Activated T-cell treated with anti-CD3 and anti-CD28 coated beads, Interleukin-2, amount 50 U/mL, for 24 hours (primary cell): Measurements from ENCODE around the gene KPNA6.
"Not testable (repeated sequence)": the region's sequence is repeated elsewhere in the genome, so short reads cannot be mapped to it uniquely, and the experiment has no call there.

Experiments
- DNase-seq: peaks from one replicate; pipeline ENCODE4 v3.0.0-alpha.2; 2020
- H3K27ac Mint-ChIP-seq: 2 replicates; pipeline ENCODE4 v1.8.0; 2020; ENCODE audit warnings: mild to moderate bottlenecking, mixed read lengths
- H3K27me3 Mint-ChIP-seq: 2 replicates; pipeline ENCODE4 v1.8.0; 2020; ENCODE audit warnings: mixed read lengths
- H3K36me3 Mint-ChIP-seq: 2 replicates; pipeline ENCODE4 v1.8.0; 2020; ENCODE audit warnings: low read depth, mixed read lengths
- H3K4me1 Mint-ChIP-seq: 2 replicates; pipeline ENCODE4 v1.8.0; 2020; ENCODE audit warnings: low read depth, mixed read lengths
- H3K4me3 Mint-ChIP-seq: 2 replicates; pipeline ENCODE4 v1.8.0; 2020; ENCODE audit warnings: mild to moderate bottlenecking, moderate library complexity, mixed read lengths
- H3K9me3 Mint-ChIP-seq: 2 replicates; pipeline ENCODE4 v1.8.0; 2020; ENCODE audit warnings: mixed read lengths

KPNA6 gene

DNA sequence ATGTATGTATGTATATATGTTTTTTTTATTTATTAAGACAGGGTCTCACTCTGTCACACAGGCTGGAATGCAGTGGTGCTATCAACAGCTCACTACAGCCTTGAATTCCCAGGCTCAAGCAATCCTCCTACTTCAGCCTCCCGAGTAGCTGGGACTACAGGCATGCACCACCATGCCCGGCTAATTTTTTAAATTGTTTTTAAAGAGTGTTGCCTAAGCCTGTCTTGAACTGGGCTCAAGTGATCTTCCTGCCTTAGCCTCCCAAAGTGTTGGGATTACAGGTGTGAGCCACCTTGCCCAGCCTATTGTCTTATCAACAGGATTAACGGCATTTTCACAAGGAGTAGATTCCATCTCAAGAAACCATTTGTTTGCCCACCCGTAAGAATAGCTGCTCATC lies 5.6 kb downstream of the KPNA6 start:
- Mint-ChIP-seq H3K4me1 (peaks cover 71% of the 10 kb centered on the region), H3K27ac (peak overlapping the region; percentile 62), H3K36me3 (peaks cover 63% of the 10 kb centered on the region)
- not testable (repeated sequence) for H3K9me3 Mint-ChIP-seq, DNase-seq, H3K4me3 Mint-ChIP-seq, H3K27me3 Mint-ChIP-seq

DNA sequence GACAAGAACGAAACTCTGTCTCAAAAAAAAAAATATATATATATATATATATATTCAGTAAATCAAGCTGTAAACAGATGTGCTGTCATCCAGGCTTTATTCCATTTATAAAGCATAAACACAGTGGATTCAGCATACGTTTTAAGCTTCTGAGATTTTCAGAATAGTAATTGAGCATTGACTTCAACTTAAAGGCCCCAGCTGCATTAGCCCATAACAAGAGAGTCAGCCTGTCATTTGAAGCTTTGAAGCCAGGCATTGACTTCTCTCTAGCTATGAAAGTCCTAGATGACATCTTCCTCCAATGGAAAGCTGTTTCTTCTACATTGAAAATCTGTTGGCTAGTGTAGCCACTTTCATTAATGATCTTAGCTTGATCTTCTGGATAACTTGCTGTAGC lies 6.6 kb downstream of the KPNA6 start:
- H3K27ac Mint-ChIP-seq: no peak overlapping the region
- peaks cover 57% of the 10 kb centered on the region for H3K36me3 Mint-ChIP-seq
- H3K27me3 Mint-ChIP-seq: no peaks in the 10 kb centered on the region
- no peak for DNase-seq
- H3K9me3 Mint-ChIP-seq: no peaks in the 10 kb centered on the region
- H3K4me3 Mint-ChIP-seq: no peak overlapping the region
- H3K4me1 Mint-ChIP-seq: peaks cover 73% of the 10 kb centered on the region

DNA sequence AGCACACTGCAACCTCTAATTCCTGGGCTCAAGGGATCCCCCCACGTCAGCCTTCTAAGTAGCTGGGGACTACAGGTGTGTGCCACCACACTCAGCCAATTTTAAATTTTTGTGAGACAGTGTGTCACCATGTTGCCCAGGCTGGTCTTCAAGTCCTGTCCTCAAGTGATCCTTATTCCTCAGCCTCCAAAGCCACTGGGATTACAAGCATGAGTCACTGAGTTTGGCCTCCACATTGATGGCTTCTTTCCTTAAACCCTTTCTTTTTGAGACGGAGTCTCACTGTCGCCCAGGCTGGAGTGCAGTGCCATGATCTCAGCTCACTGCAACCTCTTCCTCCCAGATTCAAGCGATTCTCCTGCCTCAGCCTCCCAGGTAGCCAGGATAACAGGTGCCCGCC lies 7.6 kb downstream of the KPNA6 start:
- peaks cover 52% of the 10 kb centered on the region for H3K36me3 Mint-ChIP-seq

DNA sequence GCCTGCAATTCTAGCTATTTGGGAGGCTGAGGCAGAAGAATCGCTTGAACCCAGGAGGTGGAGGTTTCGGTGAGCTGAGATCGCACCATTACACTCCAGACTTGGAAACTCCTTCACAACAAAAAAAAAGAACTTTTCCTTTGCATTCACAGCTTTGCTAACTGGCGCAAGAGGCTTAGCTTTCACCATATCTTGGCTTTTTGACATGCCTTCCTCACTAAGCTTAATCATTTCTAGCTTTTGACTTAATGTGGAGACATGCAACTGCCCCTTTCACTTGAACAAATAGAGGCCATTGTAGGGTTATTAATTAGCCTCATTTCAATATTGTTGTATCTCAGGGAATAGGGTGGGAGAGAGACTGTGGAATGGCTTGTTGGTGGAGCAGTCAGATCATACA lies 8.7 kb downstream of the KPNA6 start:
- Mint-ChIP-seq H3K36me3 (peaks cover 51% of the 10 kb centered on the region), H3K9me3 (no peaks in the 10 kb centered on the region), H3K27ac (no peak overlapping the region), H3K27me3 (no peaks in the 10 kb centered on the region), H3K4me1 (peaks cover 66% of the 10 kb centered on the region), H3K4me3 (no peak overlapping the region)
- no peak for DNase-seq

More for the DNA sequence above, 7.6 kb downstream of the KPNA6 start:
- no peaks in the 10 kb centered on the region for H3K27me3 Mint-ChIP-seq
- DNase-seq: no peak
- H3K9me3 Mint-ChIP-seq: no peaks in the 10 kb centered on the region
- H3K27ac Mint-ChIP-seq: no peak overlapping the region
- H3K4me3 Mint-ChIP-seq: no peak overlapping the region
- peaks cover 66% of the 10 kb centered on the region for H3K4me1 Mint-ChIP-seq

DNA sequence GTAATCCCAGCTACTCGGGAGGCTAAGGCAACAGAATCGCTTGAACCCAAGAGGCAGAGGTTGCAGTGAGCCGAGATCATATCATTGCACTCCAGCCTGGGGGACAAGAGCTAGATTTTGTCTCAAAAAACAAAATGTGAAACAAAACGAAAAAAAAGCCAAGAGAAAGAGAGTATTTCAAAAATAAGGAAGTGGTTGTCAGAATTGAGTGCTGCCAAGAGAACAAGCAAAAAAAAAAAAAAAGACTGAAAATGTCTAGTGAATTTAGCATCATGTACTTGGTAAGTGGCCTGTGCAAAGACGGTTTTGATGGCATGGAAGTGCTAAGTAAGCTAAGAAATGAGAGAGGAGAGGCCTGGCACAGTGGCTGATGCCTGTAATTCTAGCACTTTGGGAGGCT lies 14.3 kb downstream of the KPNA6 start:
- H3K27ac Mint-ChIP-seq: peak overlapping the region; percentile 63
- H3K4me1 Mint-ChIP-seq: peaks cover 55% of the 10 kb centered on the region
- no peak overlapping the region for H3K4me3 Mint-ChIP-seq
- no peak for DNase-seq
- H3K27me3 Mint-ChIP-seq: no peaks in the 10 kb centered on the region
- H3K36me3 Mint-ChIP-seq: peaks cover 42% of the 10 kb centered on the region
- no peaks in the 10 kb centered on the region for H3K9me3 Mint-ChIP-seq

DNA sequence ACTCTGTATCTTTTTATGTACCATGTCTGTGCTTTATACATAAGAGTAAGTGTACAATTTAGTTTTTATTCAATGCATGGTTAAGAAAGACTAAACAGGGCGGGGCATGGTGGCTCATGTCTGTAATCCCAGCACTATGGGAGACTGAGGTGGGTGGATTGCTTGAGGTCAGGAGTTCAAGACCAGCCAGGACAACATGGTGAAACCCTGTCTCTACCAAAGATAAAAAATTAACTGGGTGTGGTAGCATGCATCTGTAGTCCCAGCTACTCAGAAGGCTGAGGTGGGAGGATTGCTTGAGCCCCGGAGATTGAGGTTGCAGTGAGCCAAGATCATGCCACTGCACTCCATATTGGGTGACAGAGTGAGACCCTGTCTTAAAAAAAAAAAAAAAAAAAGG lies 15.5 kb downstream of the KPNA6 start:
- not testable (repeated sequence) for DNase-seq, H3K27ac Mint-ChIP-seq, H3K4me3 Mint-ChIP-seq, H3K9me3 Mint-ChIP-seq, H3K27me3 Mint-ChIP-seq
- Mint-ChIP-seq H3K4me1 (peaks cover 58% of the 10 kb centered on the region), H3K36me3 (peaks cover 42% of the 10 kb centered on the region)

DNA sequence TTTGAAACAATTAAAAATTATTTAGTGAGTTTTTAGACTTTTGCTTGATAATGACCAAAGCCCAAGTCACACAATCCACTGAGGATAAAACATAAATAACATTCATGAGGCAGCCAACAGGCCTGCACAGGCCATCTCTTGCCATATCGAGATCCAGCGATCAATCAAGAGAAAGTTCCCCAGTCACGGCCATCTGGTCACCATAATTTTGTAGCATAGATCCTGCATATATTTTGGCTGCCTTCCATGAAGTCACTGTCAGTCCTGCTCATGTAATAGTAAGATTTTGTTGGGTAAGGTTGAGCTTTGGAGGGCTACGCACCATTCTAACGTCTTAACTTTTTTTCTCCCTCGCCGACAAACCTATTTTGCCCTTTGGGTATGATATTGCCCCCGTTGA lies 17.5 kb downstream of the KPNA6 start:
- Mint-ChIP-seq H3K4me1 (peaks cover 64% of the 10 kb centered on the region), H3K4me3 (no peak overlapping the region), H3K36me3 (peaks cover 56% of the 10 kb centered on the region), H3K27me3 (no peaks in the 10 kb centered on the region), H3K9me3 (no peaks in the 10 kb centered on the region), H3K27ac (no peak overlapping the region)
- DNase-seq: no peak

DNA sequence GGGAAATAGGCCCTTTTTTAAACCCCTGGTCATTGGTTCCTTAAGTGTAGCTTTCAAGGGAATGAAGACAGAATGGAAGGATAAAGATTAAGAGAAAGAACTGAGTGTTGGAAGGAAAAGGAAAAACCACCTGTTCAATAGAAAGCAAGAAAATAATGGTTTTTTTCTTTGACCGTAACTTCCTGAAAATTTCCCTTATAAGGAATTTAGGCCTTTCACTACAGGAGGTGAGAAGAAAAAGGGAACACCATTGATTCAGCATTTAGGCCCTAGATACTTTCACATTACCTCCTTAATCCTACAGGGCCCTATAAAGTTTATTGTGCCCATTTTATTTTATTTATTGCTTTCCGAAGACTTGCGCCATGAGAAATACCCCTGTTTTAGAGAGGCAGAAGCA lies 18.9 kb downstream of the KPNA6 start:
- peaks cover 57% of the 10 kb centered on the region for H3K36me3 Mint-ChIP-seq
- no peak overlapping the region for H3K4me3 Mint-ChIP-seq
- peaks cover 52% of the 10 kb centered on the region for H3K4me1 Mint-ChIP-seq
- DNase-seq: no peak
- H3K27ac Mint-ChIP-seq: peak overlapping the region; percentile 55
- H3K9me3 Mint-ChIP-seq: no peaks in the 10 kb centered on the region
- no peaks in the 10 kb centered on the region for H3K27me3 Mint-ChIP-seq

DNA sequence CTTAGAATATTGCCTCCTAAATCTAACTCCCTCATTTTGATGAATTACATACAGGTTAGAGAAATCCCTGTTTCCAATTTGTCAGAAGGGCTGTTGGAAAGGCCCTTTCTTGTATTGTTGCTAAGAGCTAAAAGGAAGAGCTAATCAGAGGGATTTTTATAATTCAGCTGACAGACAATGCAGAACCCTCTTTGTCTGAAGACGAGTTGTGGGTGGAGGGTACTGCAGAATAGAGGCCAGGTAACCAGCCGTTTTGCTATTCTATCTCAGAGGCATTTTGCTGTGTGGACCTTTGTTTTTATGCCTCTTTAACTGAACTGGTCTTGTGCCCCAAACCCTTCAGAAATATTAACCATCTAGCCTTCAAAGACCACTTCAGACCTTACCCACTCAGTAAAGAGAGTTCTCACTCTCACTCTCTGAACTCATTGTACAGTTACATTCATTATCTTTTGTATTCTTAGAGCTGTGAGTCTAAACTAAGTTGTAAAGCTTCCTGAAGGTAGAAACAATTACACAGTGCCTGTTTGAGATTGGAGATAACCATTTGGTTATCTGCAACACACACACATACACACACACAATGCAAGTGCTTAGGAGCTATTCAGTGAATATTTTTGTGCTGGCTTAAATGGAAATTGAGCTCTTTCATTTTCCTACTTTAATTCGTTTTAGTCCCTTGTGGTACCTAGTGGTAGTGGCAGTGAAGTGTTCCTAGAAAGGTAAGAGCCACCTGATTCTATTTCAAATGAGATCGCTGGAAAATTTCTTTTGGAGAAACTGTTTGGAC lies 19.7 kb downstream of the KPNA6 start:
- H3K4me3 Mint-ChIP-seq: no peak overlapping the region

DNA sequence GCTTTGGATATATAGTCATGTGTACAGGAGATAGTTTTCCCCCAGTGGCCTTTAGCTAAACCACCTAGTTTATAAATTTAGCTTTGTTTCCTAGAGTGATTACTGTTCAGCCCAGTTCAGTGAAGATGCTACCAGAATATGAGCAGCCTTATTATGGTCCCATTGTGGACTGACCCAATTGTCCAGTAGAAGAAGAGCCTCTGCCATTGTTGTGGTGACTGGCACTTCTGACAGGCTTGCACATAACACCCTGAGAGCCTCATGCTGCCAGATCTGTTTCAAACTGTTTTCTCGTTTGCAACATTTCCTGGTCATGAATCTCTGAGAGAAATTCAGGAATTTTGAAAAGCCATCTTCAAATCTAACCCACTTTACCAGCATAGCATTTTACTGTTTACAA lies 20.6 kb downstream of the KPNA6 start:
- Mint-ChIP-seq H3K9me3 (no peaks in the 10 kb centered on the region), H3K27ac (no peak overlapping the region), H3K27me3 (no peaks in the 10 kb centered on the region), H3K36me3 (peaks cover 54% of the 10 kb centered on the region), H3K4me1 (peaks cover 41% of the 10 kb centered on the region), H3K4me3 (no peak overlapping the region)
- DNase-seq: no peak

More for the DNA sequence above, 19.7 kb downstream of the KPNA6 start:
- no peak for DNase-seq
- Mint-ChIP-seq H3K36me3 (peaks cover 54% of the 10 kb centered on the region), H3K9me3 (no peaks in the 10 kb centered on the region), H3K4me1 (peaks cover 48% of the 10 kb centered on the region), H3K27ac (peak overlapping the region; percentile 24), H3K27me3 (no peaks in the 10 kb centered on the region)

DNA sequence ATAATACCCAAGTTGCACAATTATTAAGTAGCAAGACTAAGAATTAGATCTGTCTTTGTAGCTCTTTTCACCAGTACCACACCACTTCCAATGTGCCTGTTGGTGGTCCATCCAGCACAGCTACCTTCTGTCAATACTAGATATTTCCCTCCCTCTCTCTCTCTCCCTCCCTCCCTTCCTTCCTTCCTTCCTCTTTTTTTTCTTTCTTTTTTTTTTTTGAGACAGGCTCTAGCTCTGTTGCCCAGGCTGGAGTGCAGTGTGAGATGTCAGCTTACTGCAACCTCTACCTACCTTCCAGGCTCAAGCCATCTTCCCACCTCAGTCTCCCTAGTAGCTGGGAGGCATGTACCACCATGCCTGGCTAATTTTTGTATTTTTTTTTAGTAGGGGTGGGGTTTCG lies 21.1 kb downstream of the KPNA6 start:
- Mint-ChIP-seq H3K4me1 (peaks cover 43% of the 10 kb centered on the region), H3K27me3 (no peaks in the 10 kb centered on the region), H3K27ac (no peak overlapping the region), H3K9me3 (no peaks in the 10 kb centered on the region), H3K36me3 (peaks cover 56% of the 10 kb centered on the region), H3K4me3 (no peak overlapping the region)
- no peak for DNase-seq

DNA sequence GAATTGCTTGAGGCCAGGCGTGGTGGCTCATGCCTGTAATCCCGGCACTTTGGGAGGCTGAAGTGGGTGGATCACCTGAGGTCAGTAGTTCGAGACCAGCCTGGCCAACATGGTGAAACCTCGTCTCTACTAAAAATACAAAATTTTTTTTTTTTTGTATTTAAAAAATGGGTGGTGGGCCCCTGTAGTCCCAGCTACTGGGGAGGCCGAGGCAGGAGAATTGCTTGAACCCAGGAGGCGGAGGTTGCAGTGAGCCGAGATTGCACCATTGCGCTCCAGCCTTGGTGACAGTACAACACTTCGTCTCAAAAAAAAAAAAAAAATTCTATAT lies 26.1 kb downstream of the KPNA6 start:
- H3K9me3 Mint-ChIP-seq, H3K4me3 Mint-ChIP-seq, H3K27ac Mint-ChIP-seq, DNase-seq, H3K27me3 Mint-ChIP-seq: not testable (repeated sequence)
- H3K4me1 Mint-ChIP-seq: peaks cover 36% of the 10 kb centered on the region
- peaks cover 66% of the 10 kb centered on the region for H3K36me3 Mint-ChIP-seq

DNA sequence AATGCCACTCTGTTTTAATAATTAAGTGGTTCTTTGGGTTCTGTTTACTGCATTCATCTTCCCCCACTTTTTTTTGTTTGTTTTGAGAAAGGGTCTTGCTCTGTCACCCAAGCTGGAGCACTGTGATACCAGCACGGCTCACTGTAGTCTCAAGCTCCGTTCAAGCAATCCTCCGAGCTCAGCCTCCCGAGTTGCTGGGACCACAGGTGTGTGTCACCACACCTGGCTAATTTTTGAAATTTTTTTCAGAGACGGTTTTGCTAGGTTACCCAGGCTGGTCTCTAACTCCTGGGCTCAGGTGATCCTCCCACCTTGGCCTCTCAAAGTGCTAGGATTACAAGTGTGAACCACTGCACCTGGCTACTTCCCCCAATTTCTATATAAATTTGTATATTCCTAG lies 29.3 kb downstream of the KPNA6 start:
- H3K27ac Mint-ChIP-seq: no peak overlapping the region
- H3K4me3 Mint-ChIP-seq: no peak overlapping the region
- H3K4me1 Mint-ChIP-seq: peaks cover 51% of the 10 kb centered on the region

DNA sequence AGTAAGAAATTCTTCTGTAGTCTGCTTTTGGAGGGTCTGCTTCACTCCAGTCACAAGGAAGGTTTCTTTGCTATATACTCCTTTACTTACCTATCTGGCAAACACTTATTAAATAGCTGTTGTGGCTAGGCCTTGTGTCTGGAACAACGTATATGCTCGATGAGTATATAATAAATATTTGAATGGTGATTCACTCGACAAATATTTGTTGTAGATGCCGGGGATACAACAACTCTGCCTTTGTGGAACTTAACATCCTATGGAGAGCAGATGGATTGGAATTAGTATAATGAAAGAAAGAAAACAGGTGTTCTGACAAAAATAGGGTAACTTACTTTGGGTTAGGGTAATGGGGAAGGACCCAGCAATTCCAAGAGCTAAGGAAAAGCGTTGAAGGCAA lies 31.1 kb downstream of the KPNA6 start:
- Mint-ChIP-seq H3K9me3 (no peaks in the 10 kb centered on the region), H3K36me3 (peaks cover 55% of the 10 kb centered on the region), H3K4me1 (peaks cover 63% of the 10 kb centered on the region), H3K27me3 (no peaks in the 10 kb centered on the region), H3K27ac (peak overlapping the region; percentile 62), H3K4me3 (no peak overlapping the region)
- no peak for DNase-seq

More for the DNA sequence above, 29.3 kb downstream of the KPNA6 start:
- DNase-seq: no peak
- Mint-ChIP-seq H3K9me3 (no peaks in the 10 kb centered on the region), H3K27me3 (no peaks in the 10 kb centered on the region), H3K36me3 (peaks cover 56% of the 10 kb centered on the region)

DNA sequence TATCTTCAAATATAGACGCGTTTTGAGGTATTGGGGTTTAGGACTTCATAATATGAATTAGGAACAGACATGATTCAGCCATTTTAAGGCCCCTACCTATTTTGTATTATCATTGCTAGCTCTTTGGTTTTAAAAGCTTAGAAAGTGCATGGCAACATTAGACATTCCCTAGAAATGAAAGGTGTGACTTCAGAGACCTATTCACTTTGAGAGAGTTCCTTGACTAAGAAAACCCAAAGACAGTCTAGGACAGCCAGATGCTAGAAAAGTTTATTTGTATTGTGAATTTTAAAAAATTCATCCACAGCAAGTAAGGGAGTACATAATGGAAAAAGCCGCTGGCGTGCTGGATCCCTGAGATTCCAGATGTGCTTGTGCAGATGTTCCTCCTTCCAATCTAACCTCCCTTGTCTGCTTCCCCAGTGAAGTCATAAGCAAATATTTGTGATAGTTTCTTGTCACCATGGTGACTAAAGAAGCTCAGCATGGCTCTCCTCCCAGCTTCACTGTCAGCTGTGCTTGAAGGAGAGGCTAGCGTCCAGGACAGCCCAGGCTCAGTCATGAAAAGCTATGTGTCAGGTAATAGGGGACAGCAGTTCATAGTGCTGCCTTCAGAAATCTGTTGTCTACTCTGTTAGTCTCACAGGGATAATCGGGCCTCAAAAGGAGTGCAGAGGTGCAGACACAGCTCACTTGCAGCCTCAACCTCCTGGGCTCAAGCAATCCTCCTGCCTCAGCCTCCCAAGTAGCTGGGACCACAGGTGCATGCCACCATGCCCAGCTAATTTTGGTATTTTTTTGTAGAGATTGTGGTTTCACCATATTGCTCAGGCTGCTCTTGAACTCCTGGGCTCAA lies 34.8 kb downstream of the KPNA6 start:
- H3K9me3 Mint-ChIP-seq: peaks cover 3% of the 10 kb centered on the region
- H3K27me3 Mint-ChIP-seq: no peaks in the 10 kb centered on the region
- no peak for DNase-seq
- H3K36me3 Mint-ChIP-seq: peaks cover 54% of the 10 kb centered on the region
- H3K4me3 Mint-ChIP-seq: no peak overlapping the region
- peak overlapping the region; percentile 66 for H3K27ac Mint-ChIP-seq
- H3K4me1 Mint-ChIP-seq: peaks cover 74% of the 10 kb centered on the region
